ENCODE data around the gene TSPAN17.

DNA sequence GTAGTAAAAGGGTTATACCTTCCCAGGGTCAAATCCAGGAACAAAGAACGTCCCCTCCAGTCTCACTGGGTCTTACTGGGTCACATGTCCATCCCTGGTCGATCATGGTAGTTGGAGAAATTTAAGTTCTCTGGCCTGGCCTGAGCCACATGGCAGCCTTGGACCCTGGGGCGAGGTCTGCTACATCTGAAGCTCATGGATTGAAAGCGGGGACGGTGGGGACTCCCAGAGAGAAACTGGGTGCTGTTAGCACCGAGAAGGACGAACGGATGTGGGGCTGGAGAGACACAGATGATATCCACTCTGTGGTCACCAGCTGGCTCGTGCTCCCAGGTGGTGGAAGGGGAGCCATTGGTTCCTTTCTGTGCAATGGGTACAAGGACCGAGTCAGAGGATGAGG lies 46.9 kb downstream of the TSPAN17 start:
- TF ChIP-seq CTCF (IDR thresholded peaks at IDR 0.05) (no peak), POLR2A (IDR thresholded peaks at IDR 0.05) (no peak)
